PC-9 (cell line): ENCODE results near the gene R3HCC1L. TPM values are rescaled to one million over a fixed set of nuclear protein-coding genes. Genes with fewer than 3 reads are reported as not detected.

Experiments used
- BruUV-seq: library from RNA; stranded (reverse); fragments of 400-500 nt; replicated peaks from 2 replicates; lab custom pipeline; 2021; lab: Mats Ljungman, UMichigan
- CTCF ChIA-PET: fragments of 300-600 bp; sonication (Branson Sonifier 250); formaldehyde crosslinking; loops from one replicate; lab custom pipeline; 2022; ENCODE audit warnings: antibody characterized with exemption; lab: Charles Lee
- POLR2A ChIA-PET: fragments of 300-600 bp; sonication (Branson Sonifier 250); formaldehyde crosslinking; loops from one replicate; lab custom pipeline; 2022; ENCODE audit warnings: antibody characterized with exemption; ENCODE audit not compliant: unreplicated experiment; lab: Charles Lee
- DNase-seq, 2 experiments: peaks; one replicate each; pipeline versions ENCODE4 v3.0.0 to v3.0.0-alpha.2; 2015 to 2022; ENCODE audit warnings: mixed read lengths in 1 of 2
- H2AFZ ChIP-seq: fragments of 200-600 bp; sonication (generic); 2 replicates; pipeline ENCODE4 v1.8.1; 2017; ENCODE audit warnings: antibody characterized with exemption
- H3F3A ChIP-seq: fragments of 200-600 bp; sonication (generic); 2 replicates; pipeline ENCODE4 v1.8.1; 2017; ENCODE audit warnings: antibody characterized with exemption, mild to moderate bottlenecking, low read depth; ENCODE audit not compliant: insufficient read depth
- H3K27ac ChIP-seq: fragments of 200-600 bp; sonication (generic); 2 replicates; pipeline ENCODE4 v1.6.1; 2016; ENCODE audit warnings: mixed run types
- H3K27me3 ChIP-seq: fragments of 200-600 bp; sonication (generic); 2 replicates; pipeline ENCODE4 v1.6.1; 2016; ENCODE audit warnings: low read depth, mixed run types; ENCODE audit not compliant: insufficient read depth
- H3K36me3 ChIP-seq: fragments of 200-600 bp; sonication (generic); 2 replicates; pipeline ENCODE4 v1.6.1; 2016; ENCODE audit warnings: low read depth, mixed run types
- H3K4me1 ChIP-seq: fragments of 200-600 bp; sonication (generic); replicated peaks from 2 replicates; pipeline ENCODE4 v1.6.1; 2016; ENCODE audit warnings: mixed run types; ENCODE audit not compliant: insufficient read depth
- H3K4me2 ChIP-seq: fragments of 200-600 bp; sonication (generic); 2 replicates; pipeline ENCODE4 v1.6.1; 2017; ENCODE audit warnings: mixed run types
- H3K4me3 ChIP-seq: fragments of 200-600 bp; sonication (generic); 2 replicates; pipeline ENCODE4 v1.6.1; 2016; ENCODE audit warnings: mixed run types
- H3K79me2 ChIP-seq: fragments of 200-600 bp; sonication (generic); 2 replicates; pipeline ENCODE4 v1.6.1; 2017; ENCODE audit warnings: low read depth, mixed run types
- H3K9me2 ChIP-seq: fragments of 200-600 bp; sonication (generic); 2 replicates; pipeline ENCODE4 v1.8.1; 2017; ENCODE audit warnings: mild to moderate bottlenecking; ENCODE audit not compliant: insufficient read depth
- H3K9me3 ChIP-seq: fragments of 200-600 bp; sonication (generic); 2 replicates; pipeline ENCODE4 v1.8.1; 2016; ENCODE audit warnings: low read depth; ENCODE audit not compliant: insufficient read depth
- H4K20me1 ChIP-seq: fragments of 200-600 bp; sonication (generic); 2 replicates; pipeline ENCODE4 v1.8.1; 2017; ENCODE audit not compliant: insufficient read depth
- EZH2 ChIP-seq: fragments of 200-600 bp; sonication (generic); IDR thresholded peaks from 2 replicates; pipeline ENCODE4 v1.8.0; 2017; ENCODE audit warnings: antibody characterized with exemption, low read depth
- intact Hi-C: fragments of 100-400 bp; cut with micrococcal nuclease; formaldehyde crosslinking; loops from one replicate; pipeline ENCODE4 v1.10.0; 2022; ENCODE audit not compliant: unreplicated experiment
- total RNA-seq: library from RNA; stranded (reverse); gene quantifications from 2 replicates; pipeline ENCODE4 v1.2.3, GENCODE V29; 2021
- TF ChIP-seq, protein P1 (sequence below): fragments of 200-600 bp; sonication (generic); conservative IDR thresholded peaks from 2 replicates; pipeline ENCODE4 v1.6.1; 2017; ENCODE audit warnings: mixed run types, antibody characterized with exemption, mild to moderate bottlenecking, moderate library complexity

The R3HCC1L gene
- total RNA-seq, 1 experiment from 2014 or later = 7.0 TPM

DNA sequence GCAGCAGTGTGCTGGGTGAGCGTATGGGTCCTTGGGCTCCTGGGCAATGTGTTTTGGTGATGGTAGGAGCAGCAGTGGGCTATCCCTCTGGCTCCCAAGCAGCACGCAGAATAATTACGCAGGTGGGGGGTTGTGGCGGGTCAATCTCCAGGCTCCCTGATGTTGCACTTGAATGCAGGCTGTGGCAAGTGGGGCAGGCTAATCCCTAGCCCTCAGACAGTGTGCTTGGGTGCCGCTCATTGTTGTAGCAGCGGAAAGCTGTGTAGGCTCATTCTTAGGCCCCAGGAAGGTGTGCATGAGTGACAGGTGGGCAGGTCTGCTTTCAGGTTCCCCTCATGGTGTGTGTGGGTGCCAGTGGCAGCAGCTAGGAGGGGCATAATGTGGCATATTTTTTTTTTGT is 89.4 kb downstream of the R3HCC1L start:
- no peak overlapping the region for H3K4me3 ChIP-seq
- H3F3A ChIP-seq = no peaks in the 10 kb centered on the region
- ChIA-PET POLR2A (no interaction called here), CTCF (no interaction called here)
- DNase-seq = no peak
- peaks cover 4% of the 10 kb centered on the region; the same call in 1 of the 2 replicates for H3K9me3 ChIP-seq
- BruUV-seq = no TSS peak
- TF ChIP-seq, protein P1, sequence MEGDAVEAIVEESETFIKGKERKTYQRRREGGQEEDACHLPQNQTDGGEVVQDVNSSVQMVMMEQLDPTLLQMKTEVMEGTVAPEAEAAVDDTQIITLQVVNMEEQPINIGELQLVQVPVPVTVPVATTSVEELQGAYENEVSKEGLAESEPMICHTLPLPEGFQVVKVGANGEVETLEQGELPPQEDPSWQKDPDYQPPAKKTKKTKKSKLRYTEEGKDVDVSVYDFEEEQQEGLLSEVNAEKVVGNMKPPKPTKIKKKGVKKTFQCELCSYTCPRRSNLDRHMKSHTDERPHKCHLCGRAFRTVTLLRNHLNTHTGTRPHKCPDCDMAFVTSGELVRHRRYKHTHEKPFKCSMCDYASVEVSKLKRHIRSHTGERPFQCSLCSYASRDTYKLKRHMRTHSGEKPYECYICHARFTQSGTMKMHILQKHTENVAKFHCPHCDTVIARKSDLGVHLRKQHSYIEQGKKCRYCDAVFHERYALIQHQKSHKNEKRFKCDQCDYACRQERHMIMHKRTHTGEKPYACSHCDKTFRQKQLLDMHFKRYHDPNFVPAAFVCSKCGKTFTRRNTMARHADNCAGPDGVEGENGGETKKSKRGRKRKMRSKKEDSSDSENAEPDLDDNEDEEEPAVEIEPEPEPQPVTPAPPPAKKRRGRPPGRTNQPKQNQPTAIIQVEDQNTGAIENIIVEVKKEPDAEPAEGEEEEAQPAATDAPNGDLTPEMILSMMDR = no peak
- TF ChIP-seq EZH2 = no peak
- H3K27me3 ChIP-seq = no peaks in the 10 kb centered on the region
- H3K79me2 ChIP-seq = peaks cover 6% of the 10 kb centered on the region; the same call in 1 of the 2 replicates
- no peaks in the 10 kb centered on the region for H3K4me1 ChIP-seq
- intact Hi-C loops = no loop called here
- no peaks in the 10 kb centered on the region for H3K36me3 ChIP-seq
- H3K4me2 ChIP-seq = no peak overlapping the region
- no peak overlapping the region for H2AFZ ChIP-seq
- no peaks in the 10 kb centered on the region for H3K9me2 ChIP-seq
- no peak overlapping the region for H3K27ac ChIP-seq
- H4K20me1 ChIP-seq = no peaks in the 10 kb centered on the region

DNA sequence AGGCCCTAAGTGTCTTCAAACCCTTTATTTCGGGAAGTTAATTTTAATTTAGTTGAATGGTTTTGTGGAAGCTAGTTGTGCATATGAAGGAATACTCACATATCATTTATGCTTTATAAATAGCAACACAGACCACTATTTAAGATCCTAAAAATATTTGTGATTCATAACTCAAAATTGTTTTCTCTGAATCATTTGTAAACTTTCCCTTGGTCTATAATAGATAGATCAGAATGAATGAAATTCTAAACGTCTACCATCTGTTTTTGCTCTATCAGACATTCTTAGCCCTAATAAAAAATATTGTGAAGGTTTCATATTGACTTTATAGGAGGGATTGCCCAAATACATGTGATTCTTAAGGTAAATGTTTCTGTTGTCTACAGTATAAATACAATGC is 90.1 kb downstream of the R3HCC1L start:
- no peak for DNase-seq
- Histone ChIP-seq H3K27ac (no peak overlapping the region), H2AFZ (no peak overlapping the region), H3K4me3 (no peak overlapping the region), H3K9me3 (peaks cover 4% of the 10 kb centered on the region; the same call in 1 of the 2 replicates), H3F3A (no peaks in the 10 kb centered on the region), H3K27me3 (no peaks in the 10 kb centered on the region), H3K79me2 (peaks cover 4% of the 10 kb centered on the region; the same call in 1 of the 2 replicates), H3K4me2 (no peak overlapping the region), H3K36me3 (no peaks in the 10 kb centered on the region), H4K20me1 (no peaks in the 10 kb centered on the region), H3K9me2 (no peaks in the 10 kb centered on the region), H3K4me1 (no peaks in the 10 kb centered on the region)
- intact Hi-C loops = no loop called here
- BruUV-seq = no TSS peak
- ChIA-PET POLR2A (no interaction called here), CTCF (no interaction called here)
- TF ChIP-seq, protein P1 = no peak
- TF ChIP-seq EZH2 = no peak

DNA sequence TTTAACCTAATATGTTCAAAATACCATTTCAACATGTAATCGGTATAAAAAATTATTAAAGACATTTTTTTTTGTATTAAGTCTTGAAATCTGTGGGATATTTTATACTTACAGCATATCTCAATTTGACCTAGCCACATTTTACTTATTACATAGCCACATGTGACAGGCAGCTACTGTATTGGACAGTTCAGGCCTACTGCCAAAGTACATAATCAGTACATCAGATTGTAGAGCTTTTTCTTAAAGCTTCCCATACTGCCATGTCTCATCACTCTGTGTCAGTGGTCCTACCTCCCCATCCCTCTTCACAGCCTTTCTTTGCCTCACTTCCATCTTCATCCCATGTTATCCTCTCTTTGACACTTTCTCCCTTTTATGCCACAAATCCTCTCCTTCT is 90.5 kb downstream of the R3HCC1L start:
- ChIA-PET POLR2A (no interaction called here), CTCF (no interaction called here)
- no peak for TF ChIP-seq EZH2
- TF ChIP-seq, protein P1 = no peak
- no peak overlapping the region for H3K4me3 ChIP-seq
- H3K9me2 ChIP-seq = no peaks in the 10 kb centered on the region
- no peak overlapping the region for H3K4me2 ChIP-seq
- DNase-seq = no peak
- intact Hi-C loops = no loop called here
- no peak overlapping the region for H2AFZ ChIP-seq
- H3K27ac ChIP-seq = no peak overlapping the region
- H3K79me2 ChIP-seq = 0 out of 2 replicates have a peak, but pooled peaks cover 1% of the 10 kb centered on the region
- H3K9me3 ChIP-seq = 0 out of 2 replicates have a peak, but pooled peaks cover 4% of the 10 kb centered on the region
- no peaks in the 10 kb centered on the region for H3K27me3 ChIP-seq
- no peaks in the 10 kb centered on the region for H3K36me3 ChIP-seq
- H3F3A ChIP-seq = no peaks in the 10 kb centered on the region
- H4K20me1 ChIP-seq = no peaks in the 10 kb centered on the region
- H3K4me1 ChIP-seq = no peaks in the 10 kb centered on the region
- no TSS peak for BruUV-seq
